NB4 (cell line): Measurements from ENCODE around the gene AKT3.

Source experiments
- DNase-seq: peaks from one replicate; pipeline ENCODE4 v3.0.0; 2010; ENCODE audit warnings: low read depth
- H3K4me3 ChIP-seq: one replicate; pipeline ENCODE4 v1.5.1; 2011; ENCODE audit warnings: mild to moderate bottlenecking, low read depth, low read length, moderate library complexity
- MYC ChIP-seq: IDR thresholded peaks from 2 replicates; pipeline ENCODE4 v1.6.1; 2011; ENCODE audit warnings: low read depth, low read length
- POLR2A ChIP-seq: IDR thresholded peaks from 2 replicates; pipeline ENCODE4 v1.6.1; 2011; ENCODE audit warnings: mild to moderate bottlenecking; ENCODE audit not compliant: insufficient read length; ENCODE audit errors: extremely low read depth
- TF ChIP-seq, protein P1 (sequence below): IDR thresholded peaks from 2 replicates; pipeline ENCODE4 v1.6.1; 2011; ENCODE audit warnings: low read depth, low read length
- TF ChIP-seq, protein P2 (sequence below): IDR thresholded peaks from one replicate; pipeline ENCODE4 v1.5.1; 2012; ENCODE audit warnings: low read depth, low read length

AKT3 gene

DNA sequence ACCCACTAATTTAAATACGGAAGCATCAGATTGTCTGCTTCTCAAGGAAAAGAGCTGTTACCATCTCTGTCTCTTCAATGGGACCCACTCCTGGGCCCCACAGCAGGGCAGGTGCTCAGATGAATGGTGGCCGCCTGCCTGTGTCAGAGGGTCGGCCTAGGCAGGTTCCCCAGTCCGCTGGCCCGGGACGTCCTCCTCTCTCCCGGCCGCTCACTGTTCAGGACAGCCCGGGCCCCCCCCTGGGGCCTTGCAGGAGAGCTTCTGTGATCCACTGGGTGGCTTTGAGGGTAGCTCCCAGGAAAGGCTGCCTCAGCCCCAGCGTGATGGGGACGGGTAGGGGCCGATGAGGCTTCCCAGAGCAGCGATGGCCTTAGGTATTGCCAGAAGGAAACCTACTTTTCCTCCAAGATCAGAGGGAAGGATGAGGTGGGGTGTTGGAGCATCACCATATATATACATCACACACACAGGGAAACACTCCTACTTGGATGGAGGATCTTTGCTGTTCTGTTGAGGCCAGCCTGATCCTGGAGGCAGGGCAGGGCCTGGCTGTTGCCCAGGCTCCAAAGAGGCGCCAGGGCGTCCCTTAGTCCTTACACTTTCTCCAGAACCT lies 362.9 kb downstream of the AKT3 start:
- no peak overlapping the region for H3K4me3 ChIP-seq
- TF ChIP-seq, protein P1, sequence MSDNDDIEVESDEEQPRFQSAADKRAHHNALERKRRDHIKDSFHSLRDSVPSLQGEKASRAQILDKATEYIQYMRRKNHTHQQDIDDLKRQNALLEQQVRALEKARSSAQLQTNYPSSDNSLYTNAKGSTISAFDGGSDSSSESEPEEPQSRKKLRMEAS = no peak
- TF ChIP-seq, protein P2, sequence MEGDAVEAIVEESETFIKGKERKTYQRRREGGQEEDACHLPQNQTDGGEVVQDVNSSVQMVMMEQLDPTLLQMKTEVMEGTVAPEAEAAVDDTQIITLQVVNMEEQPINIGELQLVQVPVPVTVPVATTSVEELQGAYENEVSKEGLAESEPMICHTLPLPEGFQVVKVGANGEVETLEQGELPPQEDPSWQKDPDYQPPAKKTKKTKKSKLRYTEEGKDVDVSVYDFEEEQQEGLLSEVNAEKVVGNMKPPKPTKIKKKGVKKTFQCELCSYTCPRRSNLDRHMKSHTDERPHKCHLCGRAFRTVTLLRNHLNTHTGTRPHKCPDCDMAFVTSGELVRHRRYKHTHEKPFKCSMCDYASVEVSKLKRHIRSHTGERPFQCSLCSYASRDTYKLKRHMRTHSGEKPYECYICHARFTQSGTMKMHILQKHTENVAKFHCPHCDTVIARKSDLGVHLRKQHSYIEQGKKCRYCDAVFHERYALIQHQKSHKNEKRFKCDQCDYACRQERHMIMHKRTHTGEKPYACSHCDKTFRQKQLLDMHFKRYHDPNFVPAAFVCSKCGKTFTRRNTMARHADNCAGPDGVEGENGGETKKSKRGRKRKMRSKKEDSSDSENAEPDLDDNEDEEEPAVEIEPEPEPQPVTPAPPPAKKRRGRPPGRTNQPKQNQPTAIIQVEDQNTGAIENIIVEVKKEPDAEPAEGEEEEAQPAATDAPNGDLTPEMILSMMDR = no peak
- no peak for TF ChIP-seq POLR2A
- TF ChIP-seq MYC = no peak
- no peak for DNase-seq

DNA sequence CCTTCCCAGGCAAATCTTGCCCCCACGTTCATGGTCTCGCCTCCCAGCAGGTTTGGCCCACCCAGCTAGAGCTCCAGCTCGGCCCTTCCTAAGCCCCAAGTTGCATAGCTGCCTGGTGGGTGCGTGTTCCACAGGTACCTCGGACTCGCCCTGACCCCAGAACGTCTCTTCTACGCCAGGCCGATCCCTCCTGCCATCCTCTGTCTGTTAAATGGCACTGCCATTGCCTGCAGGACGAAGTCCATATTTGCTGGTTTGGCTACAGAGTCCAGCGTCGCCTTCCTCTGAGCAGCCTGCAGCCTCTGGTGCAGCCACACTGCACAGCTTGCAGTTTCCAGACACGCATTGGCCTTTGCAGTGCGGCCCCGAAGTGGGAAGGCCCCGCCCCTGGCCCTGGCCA lies 366.1 kb downstream of the AKT3 start:
- no peak overlapping the region for H3K4me3 ChIP-seq
- TF ChIP-seq, protein P2 = no peak
- no peak for TF ChIP-seq POLR2A
- no peak for TF ChIP-seq MYC
- TF ChIP-seq, protein P1 = no peak
- DNase-seq = no peak

GRCh38 chr1:243483071-243483771 lies 366.8 kb downstream of the AKT3 start:
- DNase-seq = no peak
- TF ChIP-seq, protein P1 = no peak
- TF ChIP-seq MYC (no peak), POLR2A (no peak)
- TF ChIP-seq, protein P2 = no peak
- no peak overlapping the region for H3K4me3 ChIP-seq

DNA sequence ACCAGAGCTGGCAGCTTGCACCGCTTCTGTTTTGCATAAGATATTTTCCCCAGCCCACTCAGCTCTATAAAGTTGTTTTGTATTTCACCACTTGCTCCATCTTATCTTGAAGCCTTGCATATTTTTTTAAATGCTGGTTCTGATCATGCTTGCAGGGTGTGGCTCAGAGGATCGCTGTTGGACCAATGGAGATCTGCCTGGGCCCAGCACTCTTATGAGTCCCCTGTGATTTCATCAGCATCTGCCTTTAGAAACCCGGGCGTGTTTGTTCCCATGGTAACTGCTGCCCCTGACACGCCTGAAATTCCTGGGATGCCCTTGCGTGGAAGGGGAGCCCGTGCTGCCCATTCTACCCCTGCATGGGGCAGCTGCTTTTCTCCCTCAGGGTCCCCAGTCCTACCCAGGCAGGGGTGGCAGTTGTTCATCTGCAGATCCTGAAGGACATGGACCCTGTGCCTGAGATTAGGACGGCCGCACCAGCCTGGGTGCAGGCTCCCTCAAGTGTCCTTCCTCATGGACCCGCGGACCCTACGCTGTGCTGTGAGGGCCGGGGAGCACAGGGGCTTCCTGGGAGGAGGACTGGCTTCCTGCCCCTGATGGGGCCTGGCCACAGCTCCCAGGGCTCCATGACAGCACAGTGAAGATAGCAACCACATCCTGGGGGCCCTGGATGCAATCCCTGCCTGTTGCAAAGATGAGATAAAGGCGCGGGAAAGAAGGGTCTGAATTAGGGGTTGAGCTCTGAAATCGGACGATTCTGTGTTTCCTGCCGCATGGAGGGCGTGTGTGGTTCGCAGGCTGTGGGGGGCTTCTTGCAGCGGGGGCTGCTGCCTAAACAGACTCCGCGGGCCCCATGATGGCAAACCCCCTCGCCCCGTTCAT lies 367.7 kb downstream of the AKT3 start:
- TF ChIP-seq MYC (no peak), POLR2A (no peak)
- TF ChIP-seq, protein P2 = no peak
- TF ChIP-seq, protein P1 = no peak
- H3K4me3 ChIP-seq = no peak overlapping the region
- DNase-seq = peak; percentile 51

DNA sequence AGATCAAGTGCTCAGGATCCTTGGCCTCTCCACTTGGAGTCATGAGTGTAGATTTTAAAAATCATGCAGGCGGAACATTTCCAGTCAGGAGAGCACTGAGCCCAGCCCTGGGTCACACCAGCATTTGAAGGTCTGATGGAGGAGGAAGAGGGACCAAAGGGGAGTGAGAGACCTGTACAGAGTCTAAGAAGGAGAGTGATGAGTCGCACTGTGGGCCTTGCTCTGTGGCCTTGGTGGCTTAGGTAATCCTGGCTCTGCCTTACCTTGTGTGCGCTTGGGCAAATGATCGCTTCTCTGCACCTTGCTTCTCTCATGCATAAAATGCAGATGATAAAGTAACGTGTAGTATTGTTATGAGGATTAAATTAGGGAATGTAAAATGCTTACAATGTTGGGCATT lies 368.9 kb downstream of the AKT3 start:
- TF ChIP-seq, protein P1 = no peak
- H3K4me3 ChIP-seq = no peak overlapping the region
- no peak for DNase-seq
